ENCODE data around the gene KASH5.
A peak's percentile ranks its signal among the peaks of the same experiment; 100 is the strongest.

The KASH5 gene

GRCh38 chr19:49430678-49431329, 42.8 kb downstream of the KASH5 start:
- Histone ChIP-seq H3K36me3 (ENCODE audit: control insufficient read depth, insufficient read depth, low read length) (no peaks in the 10 kb centered on the region), H3K4me3 (ENCODE audit: insufficient read depth, low read depth, low read length) (no peak overlapping the region), H3K27ac (ENCODE audit: insufficient read depth, low read depth, low read length, poor library complexity, severe bottlenecking) (no peak overlapping the region), H3K4me1 (ENCODE audit: control insufficient read depth, insufficient read depth, low read length) (peaks cover 17% of the 10 kb centered on the region), H3K27me3 (ENCODE audit: control insufficient read depth, insufficient read depth, low read length, poor library complexity, severe bottlenecking) (peaks cover 96% of the 10 kb centered on the region), H3K9me3 (ENCODE audit: control insufficient read depth, low read length) (no peaks in the 10 kb centered on the region)
- WGBS, 2 experiments = 75 to 80% methylated on average over 28 of the region's 28 CpGs

- Histone ChIP-seq H3K36me3 (ENCODE audit: control insufficient read depth, insufficient read depth, low read length) (no peaks in the 10 kb centered on the region), H3K4me3 (ENCODE audit: insufficient read depth, low read depth, low read length) (no peak overlapping the region), H3K9me3 (ENCODE audit: control insufficient read depth, low read length) (no peaks in the 10 kb centered on the region), H3K27me3 (ENCODE audit: control insufficient read depth, insufficient read depth, low read length, poor library complexity, severe bottlenecking) (peaks cover 96% of the 10 kb centered on the region), H3K4me1 (ENCODE audit: control insufficient read depth, insufficient read depth, low read length) (peaks cover 12% of the 10 kb centered on the region), H3K27ac (ENCODE audit: insufficient read depth, low read depth, low read length, poor library complexity, severe bottlenecking) (no peak overlapping the region)
- WGBS, 2 experiments = 79 to 85% methylated on average over 28 to 29 of the region's 29 CpGs
These were observed 43.3 kb downstream of the KASH5 start for GRCh38 chr19:49431330-49431749.

DNA sequence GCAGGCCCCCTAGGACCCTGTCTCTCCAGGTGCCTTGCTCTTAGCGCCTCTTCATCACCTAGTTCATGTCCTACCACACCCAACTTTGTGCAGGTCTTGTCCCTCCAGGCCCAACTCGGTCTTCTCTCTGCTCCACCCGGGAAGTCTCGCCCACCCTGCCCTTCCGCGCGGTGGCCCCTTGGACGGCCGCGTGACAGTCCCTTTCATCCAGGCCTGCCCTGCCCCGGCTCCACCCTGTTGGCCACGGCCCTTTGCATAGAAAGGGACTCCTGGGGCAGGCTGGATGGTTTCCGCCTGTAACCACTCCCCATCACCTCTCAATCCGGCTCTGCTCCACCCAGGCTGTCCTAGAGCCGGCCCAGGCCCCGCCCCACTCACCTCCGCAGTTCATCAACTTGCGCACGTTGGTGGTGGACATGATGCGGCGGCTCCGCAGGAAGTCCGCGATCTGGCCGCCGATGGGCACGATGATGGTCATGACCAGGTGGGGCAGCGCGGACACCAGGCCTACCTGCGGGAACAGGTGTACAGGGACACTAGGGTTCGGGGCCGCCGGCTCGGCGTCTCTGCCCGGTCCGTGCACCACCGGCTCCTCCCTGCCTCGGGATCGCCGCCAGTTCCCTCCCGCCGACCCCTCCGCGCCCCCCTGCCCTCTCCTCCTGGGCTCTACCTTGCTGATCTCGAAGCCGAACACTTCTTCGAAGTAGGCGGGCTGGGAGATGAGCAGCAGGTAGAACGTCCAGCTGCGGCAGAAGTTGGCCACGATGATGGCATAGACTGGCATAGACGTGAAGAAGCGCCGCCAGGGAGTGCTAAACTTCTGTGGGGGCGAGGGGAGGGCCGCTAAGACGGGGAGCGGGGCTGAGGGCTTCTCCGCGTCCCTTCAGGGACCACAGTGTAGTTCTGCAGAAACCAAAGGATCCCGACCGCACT, 44.4 kb downstream of the KASH5 start:
- Histone ChIP-seq H3K27ac (ENCODE audit: insufficient read depth, low read depth, low read length, poor library complexity, severe bottlenecking) (no peak overlapping the region), H3K4me1 (ENCODE audit: control insufficient read depth, insufficient read depth, low read length) (peaks cover 8% of the 10 kb centered on the region), H3K4me3 (ENCODE audit: insufficient read depth, low read depth, low read length) (peak overlapping the region; percentile 13), H3K36me3 (ENCODE audit: control insufficient read depth, insufficient read depth, low read length) (no peaks in the 10 kb centered on the region), H3K27me3 (ENCODE audit: control insufficient read depth, insufficient read depth, low read length, poor library complexity, severe bottlenecking) (peaks cover 96% of the 10 kb centered on the region), H3K9me3 (ENCODE audit: control insufficient read depth, low read length) (no peaks in the 10 kb centered on the region)
- 16% methylated on average over 63 of the region's 63 CpGs for WGBS, 2 experiments

- peaks cover 96% of the 10 kb centered on the region for H3K27me3 ChIP-seq (ENCODE audit: control insufficient read depth, insufficient read depth, low read length, poor library complexity, severe bottlenecking)
- H3K36me3 ChIP-seq (ENCODE audit: control insufficient read depth, insufficient read depth, low read length) = no peaks in the 10 kb centered on the region
- no peak overlapping the region for H3K27ac ChIP-seq (ENCODE audit: insufficient read depth, low read depth, low read length, poor library complexity, severe bottlenecking)
- no peak overlapping the region for H3K4me3 ChIP-seq (ENCODE audit: insufficient read depth, low read depth, low read length)
- H3K9me3 ChIP-seq (ENCODE audit: control insufficient read depth, low read length) = no peaks in the 10 kb centered on the region
- WGBS, 2 experiments = 69 to 72% methylated on average over 31 of the region's 31 CpGs
- H3K4me1 ChIP-seq (ENCODE audit: control insufficient read depth, insufficient read depth, low read length) = peaks cover 8% of the 10 kb centered on the region
These were observed 45.3 kb downstream of the KASH5 start for GRCh38 chr19:49433240-49433901.

DNA sequence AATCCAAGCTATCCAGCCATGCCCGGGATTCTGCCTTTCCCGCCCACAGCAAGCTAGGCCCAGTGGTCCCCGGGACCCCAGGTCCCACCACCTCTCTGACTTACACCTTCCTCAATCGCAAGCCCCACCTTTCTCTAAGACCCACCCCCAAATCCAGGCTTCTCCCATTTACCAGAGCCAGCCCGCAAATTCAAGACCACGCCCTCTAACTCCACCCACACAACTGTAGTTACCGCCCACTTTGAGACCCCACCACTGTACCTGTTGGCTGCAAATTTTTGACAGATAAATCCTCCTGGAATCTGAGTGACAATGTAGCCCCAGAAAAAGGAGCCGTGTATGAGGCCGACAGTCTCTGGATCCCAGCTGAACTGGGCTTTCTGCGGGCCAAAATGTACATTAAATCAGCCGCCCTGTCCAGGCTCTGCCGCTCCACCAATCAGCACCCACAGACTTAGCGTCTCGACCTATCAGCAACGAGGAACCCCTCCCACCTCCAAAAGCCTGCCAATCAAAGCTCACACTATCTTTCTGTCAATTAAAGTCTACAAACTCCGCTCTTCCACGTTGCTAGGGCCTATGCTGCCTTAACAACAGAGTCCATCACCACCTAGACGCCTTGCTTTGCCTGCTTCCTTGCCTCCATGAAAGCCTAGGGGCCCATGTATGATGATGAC, 47.0 kb downstream of the KASH5 start:
- Histone ChIP-seq H3K36me3 (ENCODE audit: control insufficient read depth, insufficient read depth, low read length) (no peaks in the 10 kb centered on the region), H3K4me1 (ENCODE audit: control insufficient read depth, insufficient read depth, low read length) (peaks cover 5% of the 10 kb centered on the region), H3K27me3 (ENCODE audit: control insufficient read depth, insufficient read depth, low read length, poor library complexity, severe bottlenecking) (peaks cover 96% of the 10 kb centered on the region), H3K9me3 (ENCODE audit: control insufficient read depth, low read length) (no peaks in the 10 kb centered on the region), H3K27ac (ENCODE audit: insufficient read depth, low read depth, low read length, poor library complexity, severe bottlenecking) (no peak overlapping the region), H3K4me3 (ENCODE audit: insufficient read depth, low read depth, low read length) (no peak overlapping the region)
- 91% methylated on average over 18 of the region's 18 CpGs for WGBS, 2 experiments

DNA sequence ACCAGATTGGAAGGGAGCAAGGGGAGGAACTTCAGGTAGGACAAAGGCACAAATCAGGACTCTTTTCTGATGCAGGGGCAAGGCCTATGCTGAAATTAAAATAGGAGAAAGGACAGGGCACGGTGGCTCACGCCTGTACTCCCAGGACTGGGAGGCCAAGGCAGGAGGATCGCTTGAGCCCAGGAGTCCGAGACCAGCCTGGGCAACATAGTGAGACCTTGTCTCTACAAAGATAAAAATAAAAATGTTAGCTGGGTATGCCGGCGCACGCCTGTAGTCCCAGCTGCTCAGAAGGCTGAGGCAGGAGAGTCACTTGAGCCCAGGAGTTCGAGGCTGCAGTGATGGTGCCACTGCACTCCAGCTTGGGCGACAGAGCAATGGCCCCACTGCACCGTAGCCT, 47.6 kb downstream of the KASH5 start:
- 93 to 94% methylated on average over 10 of the region's 10 CpGs for whole genome bisulfite sequencing, 2 experiments
- peaks cover 96% of the 10 kb centered on the region for H3K27me3 ChIP-seq (ENCODE audit: control insufficient read depth, insufficient read depth, low read length, poor library complexity, severe bottlenecking)
- H3K36me3 ChIP-seq (ENCODE audit: control insufficient read depth, insufficient read depth, low read length) = no peaks in the 10 kb centered on the region
- no peak overlapping the region for H3K4me3 ChIP-seq (ENCODE audit: insufficient read depth, low read depth, low read length)
- no peak overlapping the region for H3K27ac ChIP-seq (ENCODE audit: insufficient read depth, low read depth, low read length, poor library complexity, severe bottlenecking)
- H3K4me1 ChIP-seq (ENCODE audit: control insufficient read depth, insufficient read depth, low read length) = peaks cover 5% of the 10 kb centered on the region
- H3K9me3 ChIP-seq (ENCODE audit: control insufficient read depth, low read length) = no peaks in the 10 kb centered on the region

DNA sequence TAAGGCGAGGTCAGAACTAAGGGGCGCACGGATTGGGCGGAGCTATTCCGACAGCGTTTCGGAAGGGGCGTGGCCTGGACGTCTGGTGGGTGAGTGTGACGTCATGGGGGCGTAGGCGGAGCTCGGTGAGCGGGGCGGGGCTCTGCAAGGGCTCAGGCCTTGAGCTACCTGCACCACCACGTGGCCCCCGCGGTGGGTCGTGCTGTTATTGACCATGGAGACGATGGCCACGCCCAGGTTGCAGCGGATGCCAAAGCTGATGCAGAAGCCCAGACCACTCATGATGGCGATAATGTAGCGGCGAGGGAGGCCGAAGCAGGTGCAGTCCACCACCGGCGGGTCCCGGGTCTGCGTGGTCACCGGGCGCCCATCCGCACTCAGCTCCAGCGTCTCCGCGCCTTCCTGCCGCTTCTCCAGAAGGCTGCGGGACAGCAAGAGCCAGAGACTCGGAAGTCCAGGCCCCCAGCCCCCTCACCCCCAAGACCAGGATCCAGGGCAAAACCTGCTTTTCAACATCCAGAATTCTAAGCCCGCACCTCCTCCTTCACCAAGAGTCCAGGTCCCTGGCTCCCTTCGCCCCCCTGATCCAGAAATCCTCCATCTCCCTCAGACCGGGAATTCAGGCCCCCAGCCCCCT, 48.5 kb downstream of the KASH5 start:
- peaks cover 97% of the 10 kb centered on the region for H3K27me3 ChIP-seq (ENCODE audit: control insufficient read depth, insufficient read depth, low read length, poor library complexity, severe bottlenecking)
- no peak overlapping the region for H3K4me3 ChIP-seq (ENCODE audit: insufficient read depth, low read depth, low read length)
- H3K36me3 ChIP-seq (ENCODE audit: control insufficient read depth, insufficient read depth, low read length) = no peaks in the 10 kb centered on the region
- no peaks in the 10 kb centered on the region for H3K4me1 ChIP-seq (ENCODE audit: control insufficient read depth, insufficient read depth, low read length)
- H3K9me3 ChIP-seq (ENCODE audit: control insufficient read depth, low read length) = no peaks in the 10 kb centered on the region
- 66 to 69% methylated on average over 42 of the region's 42 CpGs for WGBS, 2 experiments
- no peak overlapping the region for H3K27ac ChIP-seq (ENCODE audit: insufficient read depth, low read depth, low read length, poor library complexity, severe bottlenecking)

- Histone ChIP-seq H3K36me3 (ENCODE audit: control insufficient read depth, insufficient read depth, low read length) (no peaks in the 10 kb centered on the region), H3K4me3 (ENCODE audit: insufficient read depth, low read depth, low read length) (no peak overlapping the region), H3K9me3 (ENCODE audit: control insufficient read depth, low read length) (no peaks in the 10 kb centered on the region), H3K27me3 (ENCODE audit: control insufficient read depth, insufficient read depth, low read length, poor library complexity, severe bottlenecking) (peaks cover 97% of the 10 kb centered on the region), H3K27ac (ENCODE audit: insufficient read depth, low read depth, low read length, poor library complexity, severe bottlenecking) (no peak overlapping the region), H3K4me1 (ENCODE audit: control insufficient read depth, insufficient read depth, low read length) (peaks cover 6% of the 10 kb centered on the region)
- WGBS, 2 experiments = 40 to 49% methylated on average over 8 of the region's 8 CpGs
These were observed 49.2 kb downstream of the KASH5 start for GRCh38 chr19:49437231-49437630.

GRCh38 chr19:49438261-49438660, 50.2 kb downstream of the KASH5 start:
- H3K27me3 ChIP-seq (ENCODE audit: control insufficient read depth, insufficient read depth, low read length, poor library complexity, severe bottlenecking) = peaks cover 92% of the 10 kb centered on the region

More at GRCh38 chr19:49438261-49438660, 50.2 kb downstream of the KASH5 start:
- Histone ChIP-seq H3K4me1 (ENCODE audit: control insufficient read depth, insufficient read depth, low read length) (peaks cover 9% of the 10 kb centered on the region), H3K36me3 (ENCODE audit: control insufficient read depth, insufficient read depth, low read length) (no peaks in the 10 kb centered on the region), H3K27ac (ENCODE audit: insufficient read depth, low read depth, low read length, poor library complexity, severe bottlenecking) (no peak overlapping the region), H3K4me3 (ENCODE audit: insufficient read depth, low read depth, low read length) (no peak overlapping the region), H3K9me3 (ENCODE audit: control insufficient read depth, low read length) (no peaks in the 10 kb centered on the region)
- WGBS, 2 experiments = 29 to 31% methylated on average over 6 of the region's 6 CpGs
